GM12874 (cell line): ENCODE results near the gene ERCC8.

Experiments
- CTCF ChIP-seq: IDR thresholded peaks from 2 replicates; pipeline ENCODE4 v1.5.1; 2011; ENCODE audit warnings: low read depth, mild to moderate bottlenecking, control low read depth, low read length, moderate library complexity; ENCODE audit not compliant: insufficient read depth

The ERCC8 gene

GRCh38 chr5:60830581-60831127 lies 114.2 kb downstream of the ERCC8 start:
- no peak for TF ChIP-seq CTCF

- TF ChIP-seq CTCF = no peak
Observed at GRCh38 chr5:60829490-60830266, 115.2 kb downstream of the ERCC8 start.

- no peak for TF ChIP-seq CTCF
Observed at GRCh38 chr5:60827201-60827600, 117.7 kb downstream of the ERCC8 start.

GRCh38 chr5:60826653-60827052 lies 118.2 kb downstream of the ERCC8 start:
- TF ChIP-seq CTCF = no peak
